ENCODE results near the gene ZBTB21.

ZBTB21 gene

GRCh38 chr21:42031816-42032215 is 21.7 kb upstream of the ZBTB21 start:
- no peak overlapping the region for H3K27ac Mint-ChIP-seq

GRCh38 chr21:42031241-42031640 is 21.1 kb upstream of the ZBTB21 start:
- no peak overlapping the region for H3K27ac Mint-ChIP-seq
- H3K4me3 Mint-ChIP-seq: no peak overlapping the region

More at GRCh38 chr21:42031816-42032215, 21.7 kb upstream of the ZBTB21 start:
- Mint-ChIP-seq H3K27me3 (no peaks in the 10 kb centered on the region), H3K9me3 (no peaks in the 10 kb centered on the region), H3K36me3 (ENCODE audit: low read depth) (no peaks in the 10 kb centered on the region), H3K4me1 (no peaks in the 10 kb centered on the region), H3K4me3 (no peak overlapping the region)
- DNase-seq: no peak
- ATAC-seq: no peak

GRCh38 chr21:42030311-42030710 is 20.2 kb upstream of the ZBTB21 start:
- Mint-ChIP-seq H3K4me1 (no peaks in the 10 kb centered on the region), H3K27me3 (no peaks in the 10 kb centered on the region), H3K9me3 (no peaks in the 10 kb centered on the region), H3K27ac (no peak overlapping the region), H3K4me3 (no peak overlapping the region), H3K36me3 (ENCODE audit: low read depth) (no peaks in the 10 kb centered on the region)
- ATAC-seq: no peak
- no peak for DNase-seq

More at GRCh38 chr21:42031241-42031640, 21.1 kb upstream of the ZBTB21 start:
- Mint-ChIP-seq H3K9me3 (no peaks in the 10 kb centered on the region), H3K4me1 (no peaks in the 10 kb centered on the region), H3K36me3 (ENCODE audit: low read depth) (no peaks in the 10 kb centered on the region), H3K27me3 (no peaks in the 10 kb centered on the region)
- no peak for ATAC-seq
- DNase-seq: no peak

- no peaks in the 10 kb centered on the region for H3K9me3 Mint-ChIP-seq
These were observed 18.7 kb upstream of the ZBTB21 start for GRCh38 chr21:42028766-42029425.

GRCh38 chr21:42027822-42028765 is 17.9 kb upstream of the ZBTB21 start:
- Mint-ChIP-seq H3K36me3 (ENCODE audit: low read depth) (no peaks in the 10 kb centered on the region), H3K9me3 (no peaks in the 10 kb centered on the region), H3K27ac (no peak overlapping the region), H3K4me1 (no peaks in the 10 kb centered on the region), H3K4me3 (no peak overlapping the region), H3K27me3 (no peaks in the 10 kb centered on the region)
- DNase-seq: no peak
- ATAC-seq: peak; percentile 43

More at GRCh38 chr21:42028766-42029425, 18.7 kb upstream of the ZBTB21 start:
- H3K4me3 Mint-ChIP-seq: no peak overlapping the region
- ATAC-seq (no peak), DNase-seq (no peak)
- no peaks in the 10 kb centered on the region for H3K27me3 Mint-ChIP-seq
- no peaks in the 10 kb centered on the region for H3K4me1 Mint-ChIP-seq
- no peak overlapping the region for H3K27ac Mint-ChIP-seq
- no peaks in the 10 kb centered on the region for H3K36me3 Mint-ChIP-seq (ENCODE audit: low read depth)

GRCh38 chr21:42027085-42027821 is 17.1 kb upstream of the ZBTB21 start:
- Mint-ChIP-seq H3K4me3 (no peak overlapping the region), H3K27ac (no peak overlapping the region), H3K4me1 (no peaks in the 10 kb centered on the region), H3K27me3 (no peaks in the 10 kb centered on the region), H3K36me3 (ENCODE audit: low read depth) (no peaks in the 10 kb centered on the region), H3K9me3 (no peaks in the 10 kb centered on the region)
- no peak for DNase-seq
- ATAC-seq: no peak

- H3K27ac Mint-ChIP-seq: no peak overlapping the region
- no peaks in the 10 kb centered on the region for H3K27me3 Mint-ChIP-seq
- no peaks in the 10 kb centered on the region for H3K9me3 Mint-ChIP-seq
- H3K4me3 Mint-ChIP-seq: no peak overlapping the region
- no peaks in the 10 kb centered on the region for H3K36me3 Mint-ChIP-seq (ENCODE audit: low read depth)
- H3K4me1 Mint-ChIP-seq: no peaks in the 10 kb centered on the region
- ATAC-seq (no peak), DNase-seq (no peak)
These were observed 15.9 kb upstream of the ZBTB21 start for GRCh38 chr21:42026082-42026435.

GRCh38 chr21:42025376-42026081 is 15.4 kb upstream of the ZBTB21 start:
- H3K27me3 Mint-ChIP-seq: no peaks in the 10 kb centered on the region
- DNase-seq: no peak

GRCh38 chr21:42022906-42023305 is 12.7 kb upstream of the ZBTB21 start:
- Mint-ChIP-seq H3K4me3 (no peak overlapping the region), H3K36me3 (ENCODE audit: low read depth) (no peaks in the 10 kb centered on the region), H3K9me3 (no peaks in the 10 kb centered on the region), H3K4me1 (no peaks in the 10 kb centered on the region), H3K27me3 (no peaks in the 10 kb centered on the region), H3K27ac (no peak overlapping the region)
- no peak for DNase-seq
- ATAC-seq: no peak

More at GRCh38 chr21:42025376-42026081, 15.4 kb upstream of the ZBTB21 start:
- H3K4me3 Mint-ChIP-seq: no peak overlapping the region
- no peaks in the 10 kb centered on the region for H3K4me1 Mint-ChIP-seq
- H3K27ac Mint-ChIP-seq: no peak overlapping the region
- no peaks in the 10 kb centered on the region for H3K36me3 Mint-ChIP-seq (ENCODE audit: low read depth)
- ATAC-seq: no peak
- H3K9me3 Mint-ChIP-seq: no peaks in the 10 kb centered on the region

- Mint-ChIP-seq H3K27ac (no peak overlapping the region), H3K27me3 (no peaks in the 10 kb centered on the region), H3K9me3 (no peaks in the 10 kb centered on the region), H3K36me3 (ENCODE audit: low read depth) (no peaks in the 10 kb centered on the region), H3K4me3 (no peak overlapping the region), H3K4me1 (no peaks in the 10 kb centered on the region)
- no peak for DNase-seq
- ATAC-seq: no peak
These were observed 11.9 kb upstream of the ZBTB21 start for GRCh38 chr21:42022091-42022430.

- Mint-ChIP-seq H3K4me1 (no peaks in the 10 kb centered on the region), H3K9me3 (no peaks in the 10 kb centered on the region), H3K27me3 (no peaks in the 10 kb centered on the region), H3K4me3 (no peak overlapping the region), H3K36me3 (ENCODE audit: low read depth) (no peaks in the 10 kb centered on the region), H3K27ac (no peak overlapping the region)
- no peak for ATAC-seq
- DNase-seq: no peak
These were observed 11.4 kb upstream of the ZBTB21 start for GRCh38 chr21:42021371-42022090.

GRCh38 chr21:42019706-42020105 is 9.5 kb upstream of the ZBTB21 start:
- H3K27me3 Mint-ChIP-seq: no peaks in the 10 kb centered on the region
- no peaks in the 10 kb centered on the region for H3K4me1 Mint-ChIP-seq

GRCh38 chr21:42019101-42019605 is 9.0 kb upstream of the ZBTB21 start:
- no peaks in the 10 kb centered on the region for H3K36me3 Mint-ChIP-seq (ENCODE audit: low read depth)
- ATAC-seq (peak; percentile 15), DNase-seq (no peak)
- no peaks in the 10 kb centered on the region for H3K27me3 Mint-ChIP-seq
- H3K4me3 Mint-ChIP-seq: no peak overlapping the region
- no peak overlapping the region for H3K27ac Mint-ChIP-seq
- no peaks in the 10 kb centered on the region for H3K9me3 Mint-ChIP-seq
- H3K4me1 Mint-ChIP-seq: no peaks in the 10 kb centered on the region

More at GRCh38 chr21:42019706-42020105, 9.5 kb upstream of the ZBTB21 start:
- no peak for DNase-seq
- no peak overlapping the region for H3K27ac Mint-ChIP-seq
- H3K4me3 Mint-ChIP-seq: no peak overlapping the region
- H3K9me3 Mint-ChIP-seq: no peaks in the 10 kb centered on the region
- H3K36me3 Mint-ChIP-seq (ENCODE audit: low read depth): no peaks in the 10 kb centered on the region
- ATAC-seq: no peak

All from activated naive CD8-positive, alpha-beta T cell treated with anti-CD3 and anti-CD28 coated beads, Interleukin-2, amount 50 U/mL, for 24 hours (primary cell).